Stomach smooth muscle (tissue), 2 donors: ENCODE results near the gene SPPL3.

Source experiments
- H3K27ac ChIP-seq: one replicate; pipeline ENCODE4 v1.7.0; 2013; ENCODE audit warnings: mild to moderate bottlenecking, low read length, inconsistent platforms
- H3K27me3 ChIP-seq, 2 donors: one replicate each; pipeline ENCODE4 v1.7.0; 2013; ENCODE audit warnings: low read length in 2 of 2; ENCODE audit not compliant: insufficient read depth in 2 of 2, control insufficient read depth in 1 of 2
- H3K36me3 ChIP-seq, 2 donors: one replicate each; pipeline ENCODE4 v1.7.0; 2013; ENCODE audit warnings: low read length in 2 of 2; ENCODE audit not compliant: control insufficient read depth in 2 of 2, insufficient read depth in 2 of 2
- H3K4me1 ChIP-seq: one replicate; pipeline ENCODE4 v1.7.0; 2013; ENCODE audit warnings: low read length; ENCODE audit not compliant: control insufficient read depth, insufficient read depth
- H3K4me3 ChIP-seq, 2 donors: one replicate each; pipeline ENCODE4 v1.7.0; 2013; ENCODE audit warnings: low read length in 2 of 2
- H3K9ac ChIP-seq, 2 donors: one replicate each; pipeline ENCODE4 v1.7.0; 2013; ENCODE audit warnings: low read length in 2 of 2, mild to moderate bottlenecking in 1 of 2
- H3K9me3 ChIP-seq, 2 donors: one replicate each; pipeline ENCODE4 v1.7.0; 2013; ENCODE audit warnings: low read length in 2 of 2; ENCODE audit not compliant: control insufficient read depth in 2 of 2
- donor health status: healthy.
- donor health status: Pancreatic carcinoma.

SPPL3 gene

DNA sequence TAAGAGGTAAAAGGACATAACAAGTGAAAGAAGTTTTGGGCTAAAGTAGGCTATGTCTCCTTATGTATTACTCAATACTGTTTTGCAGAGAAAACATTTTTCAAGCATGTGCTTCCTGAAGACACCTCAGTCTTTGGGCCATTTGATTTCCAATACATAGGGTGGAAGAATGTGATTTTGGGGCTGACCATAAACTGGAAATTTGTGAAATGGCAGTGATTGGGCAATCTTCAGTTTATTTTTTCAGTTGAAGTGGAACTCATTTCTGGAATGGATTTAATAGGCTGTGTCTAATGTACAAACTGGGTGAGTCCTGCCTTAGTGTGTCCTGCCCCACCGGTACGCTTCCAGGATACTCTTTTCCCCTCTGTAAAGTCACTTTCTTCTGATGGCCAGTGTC, 181.4 kb downstream of the SPPL3 start:
- Histone ChIP-seq H3K4me3 (no peak overlapping the region), H3K4me1 (peaks cover 19% of the 10 kb centered on the region), H3K36me3 (peaks cover 48 to 49% of the 10 kb centered on the region in 2 donors), H3K9ac (no peak overlapping the region), H3K27ac (no peak overlapping the region), H3K9me3 (no peaks in the 10 kb centered on the region), H3K27me3 (no peaks in the 10 kb centered on the region)

- H3K9me3 ChIP-seq, result no peaks in the 10 kb centered on the region
- no peaks in the 10 kb centered on the region for H3K27me3 ChIP-seq
- H3K4me3 ChIP-seq, result no peak overlapping the region
- peaks cover 49 to 50% of the 10 kb centered on the region in 2 donors for H3K36me3 ChIP-seq
- H3K27ac ChIP-seq, result no peak overlapping the region
- H3K9ac ChIP-seq, result no peak overlapping the region
- peaks cover 18% of the 10 kb centered on the region for H3K4me1 ChIP-seq
Measured at GRCh38 chr12:120721866-120722265, 182.3 kb downstream of the SPPL3 start.

DNA sequence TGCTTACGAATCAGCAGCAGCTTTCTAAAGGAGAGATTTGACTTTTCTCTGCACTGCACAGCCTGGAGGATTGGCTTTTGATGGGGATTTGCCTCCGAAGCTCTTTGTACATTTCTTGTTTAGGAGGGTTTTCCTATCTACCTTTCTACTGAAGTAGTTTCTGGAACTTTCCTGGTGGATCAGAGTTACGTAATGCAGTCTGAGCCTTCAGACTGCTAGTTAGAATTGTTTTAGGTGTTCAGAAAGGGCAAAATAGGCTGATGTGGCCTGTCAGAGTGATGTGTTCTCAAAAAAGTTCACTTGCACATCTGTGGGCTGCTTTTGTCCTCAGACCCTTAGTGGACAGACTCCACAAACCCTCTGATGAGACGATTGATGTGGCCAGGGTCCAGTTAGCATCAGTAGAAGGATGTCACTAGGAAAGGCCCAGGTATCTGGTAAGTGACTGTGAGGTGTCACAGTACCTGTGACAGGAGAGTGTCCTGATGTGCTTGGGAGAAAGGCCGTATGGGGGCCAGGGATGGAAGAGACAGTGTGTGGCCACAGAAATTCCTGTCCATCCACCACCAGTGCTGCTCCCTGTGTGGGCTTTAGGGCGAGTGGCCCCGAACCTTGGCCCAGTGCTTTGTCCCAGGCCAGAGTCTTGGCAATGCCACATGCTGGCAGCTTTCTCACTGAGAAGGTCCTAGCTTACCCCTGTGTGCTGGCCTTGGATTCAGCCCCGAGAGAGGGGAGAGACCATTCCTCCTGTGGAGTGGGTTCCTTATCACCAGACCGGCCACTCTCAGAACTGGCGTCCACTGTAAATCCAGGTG, 183.0 kb downstream of the SPPL3 start:
- no peak overlapping the region for H3K9ac ChIP-seq
- H3K36me3 ChIP-seq, result peaks cover 54 to 55% of the 10 kb centered on the region in 2 donors
- peaks cover 11% of the 10 kb centered on the region for H3K4me1 ChIP-seq
- no peaks in the 10 kb centered on the region for H3K9me3 ChIP-seq
- no peak overlapping the region for H3K4me3 ChIP-seq
- H3K27me3 ChIP-seq, result no peaks in the 10 kb centered on the region
- no peak overlapping the region for H3K27ac ChIP-seq

DNA sequence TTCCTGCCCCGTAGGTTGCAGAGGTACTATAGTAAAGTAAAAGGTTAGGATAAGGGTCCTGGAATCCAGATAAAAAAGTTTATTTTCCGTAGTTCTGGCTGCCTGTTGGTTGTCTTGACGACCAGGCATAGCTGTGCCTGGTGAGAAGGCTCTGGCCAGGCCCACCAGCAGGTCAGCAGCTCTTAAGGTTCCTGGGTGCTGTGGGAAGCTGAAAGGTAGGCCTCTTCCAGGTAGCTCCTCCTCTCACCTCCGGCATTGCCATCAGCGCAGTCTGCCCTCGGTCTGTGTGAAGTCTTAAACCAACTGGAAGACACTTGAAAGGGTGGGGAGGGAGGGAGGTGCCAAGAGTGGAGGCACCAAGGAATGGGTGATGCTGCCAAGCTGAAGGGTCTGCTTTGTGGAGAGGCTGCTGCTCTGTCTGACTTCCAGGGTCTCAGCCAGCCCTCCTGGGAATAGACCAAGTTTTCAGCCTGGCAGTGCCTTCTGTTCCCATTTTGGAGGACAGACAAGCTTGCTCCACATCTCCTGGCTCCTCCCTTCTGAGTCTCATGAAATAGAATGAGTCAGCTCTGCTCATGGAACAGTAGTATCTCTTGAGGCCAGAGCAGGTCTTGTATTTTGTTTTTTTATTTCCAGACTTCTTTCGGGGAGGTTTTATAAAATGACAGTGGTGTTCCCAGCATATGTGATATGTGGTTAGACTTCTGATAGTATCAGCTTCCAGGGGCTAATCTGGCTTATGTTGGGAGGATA, 183.7 kb downstream of the SPPL3 start:
- H3K36me3 ChIP-seq, result peaks cover 57 to 62% of the 10 kb centered on the region in 2 donors
- peaks cover 8% of the 10 kb centered on the region for H3K4me1 ChIP-seq
- H3K9ac ChIP-seq, result no peak overlapping the region
- no peaks in the 10 kb centered on the region for H3K27me3 ChIP-seq
- no peak overlapping the region for H3K27ac ChIP-seq
- no peaks in the 10 kb centered on the region for H3K9me3 ChIP-seq
- no peak overlapping the region for H3K4me3 ChIP-seq

GRCh38 chr12:120719496-120720233, 184.5 kb downstream of the SPPL3 start:
- Histone ChIP-seq H3K9me3 (no peaks in the 10 kb centered on the region), H3K4me1 (peaks cover under 1% of the 10 kb centered on the region), H3K36me3 (peaks cover 59 to 62% of the 10 kb centered on the region in 2 donors), H3K27ac (no peak overlapping the region), H3K27me3 (no peaks in the 10 kb centered on the region), H3K4me3 (no peak overlapping the region), H3K9ac (no peak overlapping the region)

GRCh38 chr12:120719072-120719471, 185.1 kb downstream of the SPPL3 start:
- Histone ChIP-seq H3K4me3 (no peak overlapping the region), H3K9me3 (no peaks in the 10 kb centered on the region), H3K36me3 (peaks cover 60 to 62% of the 10 kb centered on the region in 2 donors), H3K4me1 (peaks cover under 1% of the 10 kb centered on the region), H3K9ac (no peak overlapping the region), H3K27me3 (no peaks in the 10 kb centered on the region), H3K27ac (no peak overlapping the region)

- H3K36me3 ChIP-seq, result peaks cover 59 to 66% of the 10 kb centered on the region in 2 donors
- no peaks in the 10 kb centered on the region for H3K27me3 ChIP-seq
- peaks cover 2% of the 10 kb centered on the region for H3K4me1 ChIP-seq
- no peak overlapping the region for H3K4me3 ChIP-seq
- no peak overlapping the region for H3K9ac ChIP-seq
- no peak overlapping the region for H3K27ac ChIP-seq
- no peaks in the 10 kb centered on the region for H3K9me3 ChIP-seq
Measured at GRCh38 chr12:120718055-120718454, 186.1 kb downstream of the SPPL3 start.

- H3K27ac ChIP-seq, result no peak overlapping the region
- no peaks in the 10 kb centered on the region for H3K9me3 ChIP-seq
- H3K4me1 ChIP-seq, result peaks cover 19% of the 10 kb centered on the region
- H3K4me3 ChIP-seq, result no peak overlapping the region
- peaks cover 25 to 33% of the 10 kb centered on the region in 2 donors for H3K36me3 ChIP-seq
- H3K9ac ChIP-seq, result no peak overlapping the region
- no peaks in the 10 kb centered on the region for H3K27me3 ChIP-seq
Measured at GRCh38 chr12:120713861-120714482, 190.2 kb downstream of the SPPL3 start.

GRCh38 chr12:120712610-120713009, 191.5 kb downstream of the SPPL3 start:
- peaks cover 19% of the 10 kb centered on the region for H3K4me1 ChIP-seq

More at GRCh38 chr12:120712610-120713009, 191.5 kb downstream of the SPPL3 start:
- no peak overlapping the region for H3K27ac ChIP-seq
- no peaks in the 10 kb centered on the region for H3K27me3 ChIP-seq
- H3K9ac ChIP-seq, result no peak overlapping the region
- no peak overlapping the region for H3K4me3 ChIP-seq
- H3K9me3 ChIP-seq, result no peaks in the 10 kb centered on the region
- peaks cover 15 to 23% of the 10 kb centered on the region in 2 donors for H3K36me3 ChIP-seq
